HUES6 (cell line): ENCODE measurements around the gene PTH2.
A peak's percentile ranks its signal among the peaks of the same experiment; 100 is the strongest.

ENCODE experiments used
- H3K27ac ChIP-seq: 2 replicates; pipeline ENCODE4 v1.7.0; 2013; ENCODE audit warnings: low read depth, mild to moderate bottlenecking, low read length, inconsistent platforms
- H3K27me3 ChIP-seq: 2 replicates; pipeline ENCODE4 v1.6.1; 2013; ENCODE audit warnings: low read length; ENCODE audit not compliant: control insufficient read depth, insufficient read depth
- H3K36me3 ChIP-seq: 2 replicates; pipeline ENCODE4 v1.6.1; 2013; ENCODE audit warnings: low read length; ENCODE audit not compliant: control insufficient read depth, insufficient read depth
- H3K4me1 ChIP-seq: 2 replicates; pipeline ENCODE4 v1.6.1; 2013; ENCODE audit warnings: low read length; ENCODE audit not compliant: control insufficient read depth, insufficient read depth
- H3K4me3 ChIP-seq: 2 replicates; pipeline ENCODE4 v1.5.1; 2013; ENCODE audit warnings: low read depth, low read length
- H3K9ac ChIP-seq: one replicate; pipeline ENCODE4 v1.6.1; 2013; ENCODE audit warnings: mild to moderate bottlenecking, low read length
- H3K9me3 ChIP-seq: 2 replicates; pipeline ENCODE4 v1.6.1; 2013; ENCODE audit warnings: low read depth, low read length; ENCODE audit not compliant: control insufficient read depth, insufficient read depth

Gene PTH2

GRCh38 chr19:49439836-49440235, 16.6 kb upstream of the PTH2 start:
- H3K27ac ChIP-seq, result no peak overlapping the region
- peaks cover 75% of the 10 kb centered on the region for H3K27me3 ChIP-seq
- H3K4me3 ChIP-seq, result no peak overlapping the region
- H3K4me1 ChIP-seq, result peaks cover 25% of the 10 kb centered on the region
- H3K9me3 ChIP-seq, result no peaks in the 10 kb centered on the region
- H3K9ac ChIP-seq, result no peak overlapping the region
- H3K36me3 ChIP-seq, result no peaks in the 10 kb centered on the region

GRCh38 chr19:49438261-49438660, 15.0 kb upstream of the PTH2 start:
- Histone ChIP-seq H3K9me3 (no peaks in the 10 kb centered on the region), H3K4me1 (peaks cover 35% of the 10 kb centered on the region), H3K27ac (no peak overlapping the region), H3K27me3 (peaks cover 90% of the 10 kb centered on the region), H3K4me3 (no peak overlapping the region), H3K9ac (no peak overlapping the region), H3K36me3 (no peaks in the 10 kb centered on the region)

- H3K4me1 ChIP-seq, result peaks cover 36% of the 10 kb centered on the region
- no peaks in the 10 kb centered on the region for H3K36me3 ChIP-seq
- no peak overlapping the region for H3K4me3 ChIP-seq
- no peaks in the 10 kb centered on the region for H3K9me3 ChIP-seq
- peaks cover 98% of the 10 kb centered on the region for H3K27me3 ChIP-seq
- no peak overlapping the region for H3K27ac ChIP-seq
- no peak overlapping the region for H3K9ac ChIP-seq
Measured at GRCh38 chr19:49437231-49437630, 14.0 kb upstream of the PTH2 start.

- Histone ChIP-seq H3K4me3 (peak overlapping the region; percentile 36), H3K4me1 (peaks cover 32% of the 10 kb centered on the region), H3K27ac (no peak overlapping the region), H3K36me3 (no peaks in the 10 kb centered on the region), H3K27me3 (peaks cover 97% of the 10 kb centered on the region), H3K9me3 (no peaks in the 10 kb centered on the region), H3K9ac (no peak overlapping the region)
Measured at GRCh38 chr19:49436381-49437017, 13.3 kb upstream of the PTH2 start.

GRCh38 chr19:49435670-49436069, 12.4 kb upstream of the PTH2 start:
- Histone ChIP-seq H3K27me3 (peaks cover 99% of the 10 kb centered on the region), H3K4me1 (peaks cover 28% of the 10 kb centered on the region), H3K36me3 (no peaks in the 10 kb centered on the region), H3K9me3 (no peaks in the 10 kb centered on the region), H3K9ac (no peak overlapping the region), H3K27ac (no peak overlapping the region), H3K4me3 (peak overlapping the region; percentile 36; the same call in 1 of the 2 replicates)

GRCh38 chr19:49434907-49435583, 11.8 kb upstream of the PTH2 start:
- H3K9ac ChIP-seq, result no peak overlapping the region

GRCh38 chr19:49433240-49433901, 10.1 kb upstream of the PTH2 start:
- Histone ChIP-seq H3K9me3 (no peaks in the 10 kb centered on the region), H3K9ac (no peak overlapping the region), H3K27ac (no peak overlapping the region), H3K4me1 (peaks cover 28% of the 10 kb centered on the region), H3K36me3 (no peaks in the 10 kb centered on the region), H3K27me3 (peaks cover 98% of the 10 kb centered on the region), H3K4me3 (peak overlapping the region; percentile 68; the same call in 1 of the 2 replicates)

More at GRCh38 chr19:49434907-49435583, 11.8 kb upstream of the PTH2 start:
- peaks cover 99% of the 10 kb centered on the region for H3K27me3 ChIP-seq
- no peaks in the 10 kb centered on the region for H3K36me3 ChIP-seq
- no peak overlapping the region for H3K4me3 ChIP-seq
- no peak overlapping the region for H3K27ac ChIP-seq
- H3K4me1 ChIP-seq, result peaks cover 26% of the 10 kb centered on the region
- H3K9me3 ChIP-seq, result no peaks in the 10 kb centered on the region

GRCh38 chr19:49432141-49433073, 9.2 kb upstream of the PTH2 start:
- Histone ChIP-seq H3K36me3 (no peaks in the 10 kb centered on the region), H3K27ac (no peak overlapping the region), H3K4me3 (peak overlapping the region; percentile 68), H3K9ac (no peak overlapping the region), H3K27me3 (peaks cover 98% of the 10 kb centered on the region), H3K4me1 (peaks cover 34% of the 10 kb centered on the region), H3K9me3 (no peaks in the 10 kb centered on the region)

- Histone ChIP-seq H3K4me1 (peaks cover 37% of the 10 kb centered on the region), H3K27ac (no peak overlapping the region), H3K9me3 (no peaks in the 10 kb centered on the region), H3K9ac (no peak overlapping the region), H3K36me3 (no peaks in the 10 kb centered on the region), H3K4me3 (no peak overlapping the region), H3K27me3 (peaks cover 98% of the 10 kb centered on the region)
Measured at GRCh38 chr19:49431330-49431749, 8.1 kb upstream of the PTH2 start.

GRCh38 chr19:49430678-49431329, 7.6 kb upstream of the PTH2 start:
- H3K36me3 ChIP-seq, result no peaks in the 10 kb centered on the region
- H3K9me3 ChIP-seq, result no peaks in the 10 kb centered on the region
- H3K27me3 ChIP-seq, result peaks cover 98% of the 10 kb centered on the region
- H3K4me1 ChIP-seq, result peaks cover 35% of the 10 kb centered on the region
- H3K9ac ChIP-seq, result no peak overlapping the region
- H3K27ac ChIP-seq, result no peak overlapping the region
- H3K4me3 ChIP-seq, result no peak overlapping the region
